Osteocyte (in vitro differentiated cells): ENCODE results near the gene RPA3. TPM values are rescaled to one million over a fixed set of nuclear protein-coding genes. Genes with fewer than 3 reads are reported as not detected.

Experiments used
- DNase-seq: peaks from one replicate; pipeline ENCODE4 v3.0.0; 2021; ENCODE audit warnings: mixed read lengths; ENCODE audit not compliant: unreplicated experiment; ENCODE audit errors: extremely low spot score
- H3K27ac Mint-ChIP-seq: one replicate; pipeline ENCODE4 v1.8.0; 2021; ENCODE audit warnings: mild to moderate bottlenecking, mixed read lengths; ENCODE audit not compliant: unreplicated experiment
- H3K27me3 Mint-ChIP-seq: one replicate; pipeline ENCODE4 v1.8.0; 2021; ENCODE audit warnings: mixed read lengths; ENCODE audit not compliant: unreplicated experiment
- H3K36me3 Mint-ChIP-seq: one replicate; pipeline ENCODE4 v1.8.0; 2021; ENCODE audit warnings: mixed read lengths; ENCODE audit not compliant: unreplicated experiment
- H3K4me1 Mint-ChIP-seq: one replicate; pipeline ENCODE4 v1.8.0; 2021; ENCODE audit warnings: mixed read lengths; ENCODE audit not compliant: unreplicated experiment
- H3K4me3 Mint-ChIP-seq: one replicate; pipeline ENCODE4 v1.8.0; 2021; ENCODE audit warnings: mild to moderate bottlenecking, moderate library complexity, mixed read lengths; ENCODE audit not compliant: unreplicated experiment
- H3K9me3 Mint-ChIP-seq: one replicate; pipeline ENCODE4 v1.8.0; 2021; ENCODE audit warnings: mixed read lengths; ENCODE audit not compliant: unreplicated experiment
- total RNA-seq: library from RNA; stranded (reverse); gene quantifications from 2 replicates; pipeline ENCODE4 v1.2.1, GENCODE V29; 2021
- TF ChIP-seq, protein P1 (sequence below): fragments of 200-600 bp; sonication (generic); IDR thresholded peaks from 2 replicates; pipeline ENCODE4 v1.5.0; 2021; ENCODE audit warnings: antibody characterized with exemption, mild to moderate bottlenecking, moderate library complexity

RPA3 gene
- total RNA-seq, 1 donor from 2014 or later: 14.8 TPM

DNA sequence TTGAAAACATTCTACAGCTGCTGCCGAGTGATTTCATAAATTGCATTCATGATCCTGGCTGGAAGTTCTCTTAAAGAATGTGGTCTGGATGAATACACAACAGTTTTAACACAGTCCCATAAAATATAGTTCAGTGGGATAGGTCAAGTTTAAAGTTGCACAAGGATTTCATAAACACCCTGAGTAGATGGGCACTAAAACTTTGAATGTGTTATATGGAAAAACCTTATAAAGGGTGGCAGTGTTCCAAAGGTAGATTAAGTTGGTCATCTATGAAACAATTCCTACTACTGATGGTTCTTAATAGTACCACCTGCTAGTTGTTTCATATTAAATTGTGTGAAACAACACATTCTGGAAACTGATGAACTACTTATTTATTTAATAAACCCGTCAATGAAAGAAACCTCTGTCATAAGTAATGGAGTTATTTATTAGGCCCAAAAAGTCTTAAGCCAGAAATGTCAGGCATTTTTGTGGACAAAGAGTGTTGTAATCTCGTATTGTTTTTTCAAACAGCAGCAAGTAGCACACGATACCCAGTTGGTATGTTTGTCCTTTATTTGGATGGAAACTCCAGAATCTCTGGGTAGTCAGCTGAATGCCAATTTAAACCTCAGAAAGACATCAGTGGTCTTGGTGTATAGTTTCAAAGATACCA lies 14.3 kb upstream of the RPA3 start:
- Mint-ChIP-seq H3K27ac (peak overlapping the region; percentile 70), H3K9me3 (no peaks in the 10 kb centered on the region), H3K27me3 (no peaks in the 10 kb centered on the region), H3K4me3 (no peak overlapping the region), H3K4me1 (peaks cover 33% of the 10 kb centered on the region), H3K36me3 (no peaks in the 10 kb centered on the region)
- no peak for DNase-seq
- TF ChIP-seq, protein P1, sequence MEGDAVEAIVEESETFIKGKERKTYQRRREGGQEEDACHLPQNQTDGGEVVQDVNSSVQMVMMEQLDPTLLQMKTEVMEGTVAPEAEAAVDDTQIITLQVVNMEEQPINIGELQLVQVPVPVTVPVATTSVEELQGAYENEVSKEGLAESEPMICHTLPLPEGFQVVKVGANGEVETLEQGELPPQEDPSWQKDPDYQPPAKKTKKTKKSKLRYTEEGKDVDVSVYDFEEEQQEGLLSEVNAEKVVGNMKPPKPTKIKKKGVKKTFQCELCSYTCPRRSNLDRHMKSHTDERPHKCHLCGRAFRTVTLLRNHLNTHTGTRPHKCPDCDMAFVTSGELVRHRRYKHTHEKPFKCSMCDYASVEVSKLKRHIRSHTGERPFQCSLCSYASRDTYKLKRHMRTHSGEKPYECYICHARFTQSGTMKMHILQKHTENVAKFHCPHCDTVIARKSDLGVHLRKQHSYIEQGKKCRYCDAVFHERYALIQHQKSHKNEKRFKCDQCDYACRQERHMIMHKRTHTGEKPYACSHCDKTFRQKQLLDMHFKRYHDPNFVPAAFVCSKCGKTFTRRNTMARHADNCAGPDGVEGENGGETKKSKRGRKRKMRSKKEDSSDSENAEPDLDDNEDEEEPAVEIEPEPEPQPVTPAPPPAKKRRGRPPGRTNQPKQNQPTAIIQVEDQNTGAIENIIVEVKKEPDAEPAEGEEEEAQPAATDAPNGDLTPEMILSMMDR: no peak

DNA sequence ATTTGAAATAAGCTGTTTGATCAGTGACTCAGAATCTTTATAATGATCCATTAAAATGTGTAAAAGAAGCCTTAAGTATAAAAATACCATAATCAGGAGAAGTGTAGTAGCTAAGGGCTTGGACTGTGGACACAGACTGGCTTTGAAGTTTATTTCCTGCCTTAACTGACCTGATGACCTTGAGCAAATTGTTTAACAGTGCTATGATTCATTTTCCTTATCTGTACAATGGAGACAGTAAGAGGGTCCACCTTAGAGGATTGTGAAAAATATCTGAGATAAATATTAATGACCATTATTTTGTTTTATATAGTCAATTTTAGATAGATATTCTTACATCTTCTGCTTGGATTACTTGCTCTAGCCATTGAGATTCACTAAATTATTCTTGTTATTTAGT lies 13.3 kb upstream of the RPA3 start:
- TF ChIP-seq, protein P1: no peak
- Mint-ChIP-seq H3K9me3 (no peaks in the 10 kb centered on the region), H3K4me1 (peaks cover 33% of the 10 kb centered on the region), H3K27ac (peak overlapping the region; percentile 70), H3K4me3 (no peak overlapping the region), H3K27me3 (no peaks in the 10 kb centered on the region), H3K36me3 (no peaks in the 10 kb centered on the region)
- no peak for DNase-seq

DNA sequence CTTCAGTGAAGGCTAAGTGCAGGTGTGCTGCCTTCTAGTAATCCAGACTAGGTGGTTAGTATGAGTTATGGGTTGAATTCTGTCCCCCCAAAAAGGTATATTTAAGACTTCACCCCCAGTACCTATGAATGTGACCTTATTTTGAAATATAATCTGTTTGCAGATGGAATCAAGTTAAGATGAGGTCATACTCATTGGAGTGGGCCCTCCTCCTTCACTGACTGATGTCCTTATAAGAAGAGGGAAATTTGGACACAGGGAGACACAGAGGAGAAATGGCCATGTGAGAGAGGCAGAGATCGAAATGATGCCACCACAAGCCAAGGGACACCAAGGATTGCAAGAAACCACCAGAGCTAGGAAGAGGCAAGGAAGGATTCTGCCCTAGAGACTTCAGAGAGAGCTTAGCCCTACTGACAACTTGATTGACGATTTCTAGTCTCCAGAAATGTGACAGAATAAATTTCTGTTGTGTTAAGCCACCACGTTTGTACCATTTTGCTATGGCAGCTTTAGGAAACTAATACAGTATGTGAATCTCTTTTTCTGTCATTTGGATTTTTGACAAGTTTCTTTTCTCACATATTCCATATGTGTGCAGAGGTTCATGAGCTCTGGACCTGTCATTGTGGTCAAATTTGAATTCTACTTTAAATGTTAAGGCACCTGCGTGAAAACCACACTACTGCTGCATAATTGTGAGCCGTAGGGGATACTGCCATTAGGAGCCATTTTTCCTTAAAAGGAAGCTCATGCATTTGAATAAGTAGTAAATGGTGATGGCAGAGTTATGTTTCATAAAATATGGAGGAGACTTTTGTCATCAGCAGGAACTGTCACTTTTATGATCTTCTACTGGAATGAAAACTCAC lies 2.6 kb upstream of the RPA3 start:
- Mint-ChIP-seq H3K4me1 (peaks cover 24% of the 10 kb centered on the region), H3K9me3 (no peaks in the 10 kb centered on the region), H3K4me3 (no peak overlapping the region), H3K36me3 (peaks cover 2% of the 10 kb centered on the region), H3K27me3 (no peaks in the 10 kb centered on the region), H3K27ac (no peak overlapping the region)
- DNase-seq: no peak
- TF ChIP-seq, protein P1: no peak

DNA sequence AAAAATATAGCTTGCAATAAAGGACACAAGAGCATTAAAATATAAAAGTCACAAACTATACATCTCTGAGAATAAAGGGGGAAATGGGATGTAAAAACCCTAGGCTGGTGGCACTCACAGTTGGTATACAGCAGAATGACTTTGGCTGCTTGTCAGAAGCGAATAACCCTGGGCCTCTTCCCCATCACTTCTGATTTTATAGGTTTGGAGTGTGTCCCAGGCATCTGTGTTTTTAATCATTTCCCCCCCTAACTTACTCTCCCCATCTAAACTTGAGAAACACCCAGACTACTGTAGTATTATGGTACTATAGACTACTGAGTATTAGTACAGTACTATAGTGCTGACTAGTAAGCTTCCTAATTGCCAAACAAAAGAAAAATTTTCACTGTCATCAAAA lies 1.8 kb upstream of the RPA3 start:
- no peaks in the 10 kb centered on the region for H3K9me3 Mint-ChIP-seq
- no peak overlapping the region for H3K4me3 Mint-ChIP-seq
- H3K4me1 Mint-ChIP-seq: peaks cover 24% of the 10 kb centered on the region
- H3K27ac Mint-ChIP-seq: no peak overlapping the region
- H3K27me3 Mint-ChIP-seq: no peaks in the 10 kb centered on the region
- H3K36me3 Mint-ChIP-seq: peaks cover 2% of the 10 kb centered on the region
- TF ChIP-seq, protein P1: no peak
- DNase-seq: no peak

DNA sequence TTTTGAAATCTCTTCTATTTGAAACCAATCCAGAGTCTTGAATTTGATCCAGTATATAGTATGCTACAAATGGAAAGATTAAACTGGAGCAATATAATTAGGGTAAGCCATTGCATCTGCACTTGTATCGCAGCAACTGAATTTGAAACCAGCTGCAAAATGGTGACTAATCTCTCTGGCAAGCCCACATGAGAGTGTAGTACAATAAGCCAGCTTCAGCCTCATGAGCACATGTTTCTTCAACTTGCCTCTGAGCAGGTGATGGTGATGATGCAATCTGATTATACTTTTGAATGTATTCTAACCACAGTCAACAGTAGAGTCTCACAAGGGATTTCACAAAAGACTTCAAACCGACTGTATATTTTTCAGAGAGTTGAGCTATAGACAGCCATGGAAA lies 829 bp upstream of the RPA3 start:
- no peaks in the 10 kb centered on the region for H3K9me3 Mint-ChIP-seq
- H3K4me3 Mint-ChIP-seq: no peak overlapping the region
- DNase-seq: no peak
- no peaks in the 10 kb centered on the region for H3K27me3 Mint-ChIP-seq
- peaks cover 24% of the 10 kb centered on the region for H3K4me1 Mint-ChIP-seq
- TF ChIP-seq, protein P1: no peak
- H3K36me3 Mint-ChIP-seq: peaks cover 2% of the 10 kb centered on the region
- H3K27ac Mint-ChIP-seq: peak overlapping the region; percentile 34
